ENCODE results near the gene POLA1.

Gene POLA1

GRCh38 chrX:24684048-24684447, 9.7 kb upstream of the POLA1 start:
- no peak for DNase-seq (ENCODE audit: low read depth, low spot score)

GRCh38 chrX:24692305-24692704, 1.4 kb upstream of the POLA1 start:
- no peak for DNase-seq (ENCODE audit: low read depth, low spot score)

- no peak for DNase-seq (ENCODE audit: low read depth, low spot score)
Measured at GRCh38 chrX:24694825-24695224, 1.1 kb downstream of the POLA1 start.

GRCh38 chrX:24696294-24696693, 2.6 kb downstream of the POLA1 start:
- DNase-seq (ENCODE audit: low read depth, low spot score): no peak

GRCh38 chrX:24702362-24703184, 8.9 kb downstream of the POLA1 start:
- no peak for DNase-seq (ENCODE audit: low read depth, low spot score)

GRCh38 chrX:24703185-24703494, 9.4 kb downstream of the POLA1 start:
- DNase-seq (ENCODE audit: low read depth, low spot score): no peak

GRCh38 chrX:24718771-24719170, 25.1 kb downstream of the POLA1 start:
- DNase-seq (ENCODE audit: low read depth, low spot score): no peak

- DNase-seq (ENCODE audit: low read depth, low spot score): no peak
Measured at GRCh38 chrX:24720036-24720435, 26.3 kb downstream of the POLA1 start.

- no peak for DNase-seq (ENCODE audit: low read depth, low spot score)
Measured at GRCh38 chrX:24728530-24728929, 34.8 kb downstream of the POLA1 start.

- DNase-seq (ENCODE audit: low read depth, low spot score): no peak
Measured at GRCh38 chrX:24732766-24733500, 39.2 kb downstream of the POLA1 start.

- DNase-seq (ENCODE audit: low read depth, low spot score): no peak
Measured at GRCh38 chrX:24741330-24741729, 47.6 kb downstream of the POLA1 start.

- no peak for DNase-seq (ENCODE audit: low read depth, low spot score)
Measured at GRCh38 chrX:24748196-24748595, 54.5 kb downstream of the POLA1 start.

GRCh38 chrX:24759786-24760185, 66.1 kb downstream of the POLA1 start:
- DNase-seq (ENCODE audit: low read depth, low spot score): no peak

- no peak for DNase-seq (ENCODE audit: low read depth, low spot score)
Measured at GRCh38 chrX:24760363-24761000, 66.8 kb downstream of the POLA1 start.

GRCh38 chrX:24761306-24761705, 67.6 kb downstream of the POLA1 start:
- no peak for DNase-seq (ENCODE audit: low read depth, low spot score)

- DNase-seq (ENCODE audit: low read depth, low spot score): no peak
Measured at GRCh38 chrX:24763989-24764388, 70.3 kb downstream of the POLA1 start.

- no peak for DNase-seq (ENCODE audit: low read depth, low spot score)
Measured at GRCh38 chrX:24767557-24767956, 73.8 kb downstream of the POLA1 start.

GRCh38 chrX:24768556-24768955, 74.8 kb downstream of the POLA1 start:
- DNase-seq (ENCODE audit: low read depth, low spot score): no peak

GRCh38 chrX:24774650-24775049, 80.9 kb downstream of the POLA1 start:
- DNase-seq (ENCODE audit: low read depth, low spot score): no peak

- no peak for DNase-seq (ENCODE audit: low read depth, low spot score)
Measured at GRCh38 chrX:24775891-24776290, 82.2 kb downstream of the POLA1 start.

- DNase-seq (ENCODE audit: low read depth, low spot score): no peak
Measured at GRCh38 chrX:24777660-24778059, 83.9 kb downstream of the POLA1 start.

GRCh38 chrX:24782011-24782410, 88.3 kb downstream of the POLA1 start:
- no peak for DNase-seq (ENCODE audit: low read depth, low spot score)

GRCh38 chrX:24789047-24789446, 95.3 kb downstream of the POLA1 start:
- DNase-seq (ENCODE audit: low read depth, low spot score): no peak
